Esophagus squamous epithelium (tissue), 4 donors: ENCODE results near the gene ABHD11.

Experiments used
- CTCF ChIP-seq, 6 experiments: fragments of 450-650 bp in 4 of 6; fragments of 200-600 bp in 2 of 6; sonication (generic) in 2 of 6; IDR thresholded peaks; one replicate each; pipeline ENCODE4 v1.5.1; 2016 to 2019; ENCODE audit warnings: antibody characterized with exemption in 6 of 6, mild to moderate bottlenecking in 4 of 6, moderate library complexity in 4 of 6
- POLR2A ChIP-seq, 4 donors: fragments of 450-650 bp; IDR thresholded peaks; one replicate each; pipeline ENCODE4 v1.6.1; 2017; ENCODE audit warnings: antibody characterized with exemption in 4 of 4, mild to moderate bottlenecking in 4 of 4, moderate library complexity in 3 of 4

- peak in 2 of 6 experiments; percentile 30 to 35 for TF ChIP-seq CTCF (IDR thresholded peaks at IDR 0.05)
- no peak for TF ChIP-seq POLR2A (IDR thresholded peaks at IDR 0.05)
These were observed 37.1 kb downstream of the ABHD11 start for GRCh38 chr7:73701357-73701995.
